Tibial nerve (tissue), 4 donors: Measurements from ENCODE around the gene NKD1.

ENCODE experiments used
- EP300 ChIP-seq, 2 donors: sonication (generic); formaldehyde crosslinking; IDR thresholded peaks; one replicate each; pipeline ENCODE4 v1.6.1; 2017; ENCODE audit warnings: antibody characterized with exemption in 2 of 2, mild to moderate bottlenecking in 1 of 2
- POLR2A ChIP-seq, 2 donors: fragments of 450-650 bp; IDR thresholded peaks; one replicate each; pipeline ENCODE4 v1.6.1; 2017; ENCODE audit warnings: antibody characterized with exemption in 2 of 2, mild to moderate bottlenecking in 2 of 2, moderate library complexity in 2 of 2
- TF ChIP-seq, protein P1 (sequence below), 5 experiments: fragments of 200-600 bp in 3 of 5; fragments of 450-650 bp in 2 of 5; sonication (generic) in 3 of 5; IDR thresholded peaks; one replicate each; pipeline ENCODE4 v1.5.1; 2016 to 2019; ENCODE audit warnings: antibody characterized with exemption in 5 of 5, mild to moderate bottlenecking in 3 of 5, moderate library complexity in 2 of 5

GRCh38 chr16:50568187-50568815 is 20.1 kb downstream of the NKD1 start:
- TF ChIP-seq, protein P1, sequence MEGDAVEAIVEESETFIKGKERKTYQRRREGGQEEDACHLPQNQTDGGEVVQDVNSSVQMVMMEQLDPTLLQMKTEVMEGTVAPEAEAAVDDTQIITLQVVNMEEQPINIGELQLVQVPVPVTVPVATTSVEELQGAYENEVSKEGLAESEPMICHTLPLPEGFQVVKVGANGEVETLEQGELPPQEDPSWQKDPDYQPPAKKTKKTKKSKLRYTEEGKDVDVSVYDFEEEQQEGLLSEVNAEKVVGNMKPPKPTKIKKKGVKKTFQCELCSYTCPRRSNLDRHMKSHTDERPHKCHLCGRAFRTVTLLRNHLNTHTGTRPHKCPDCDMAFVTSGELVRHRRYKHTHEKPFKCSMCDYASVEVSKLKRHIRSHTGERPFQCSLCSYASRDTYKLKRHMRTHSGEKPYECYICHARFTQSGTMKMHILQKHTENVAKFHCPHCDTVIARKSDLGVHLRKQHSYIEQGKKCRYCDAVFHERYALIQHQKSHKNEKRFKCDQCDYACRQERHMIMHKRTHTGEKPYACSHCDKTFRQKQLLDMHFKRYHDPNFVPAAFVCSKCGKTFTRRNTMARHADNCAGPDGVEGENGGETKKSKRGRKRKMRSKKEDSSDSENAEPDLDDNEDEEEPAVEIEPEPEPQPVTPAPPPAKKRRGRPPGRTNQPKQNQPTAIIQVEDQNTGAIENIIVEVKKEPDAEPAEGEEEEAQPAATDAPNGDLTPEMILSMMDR (IDR thresholded peaks at IDR 0.05): no peak
- TF ChIP-seq EP300 (IDR thresholded peaks at IDR 0.05): no peak
- no peak for TF ChIP-seq POLR2A (IDR thresholded peaks at IDR 0.05)
